Measurements from ENCODE around the gene TNMD. TPM values are rescaled to one million over a fixed set of nuclear protein-coding genes. Genes with fewer than 3 reads are reported as not detected.

TNMD gene
- total RNA-seq, 2 donors from 2014 or later = 0.99 TPM; not detected in 1

- Histone ChIP-seq H3K4me1 (no peaks in the 10 kb centered on the region), H3K36me3 (replicated peaks in 1 of 2; ENCODE audit: insufficient read depth in 1 of 2, low read depth in 2 of 2) (no peaks in the 10 kb centered on the region), H3K27me3 (no peaks in the 10 kb centered on the region), H3K9me3 (no peaks in the 10 kb centered on the region), H3K27ac (no peak overlapping the region), H3K4me3 (no peak overlapping the region)
- DNase-seq = no peak
- TF ChIP-seq, protein P1, sequence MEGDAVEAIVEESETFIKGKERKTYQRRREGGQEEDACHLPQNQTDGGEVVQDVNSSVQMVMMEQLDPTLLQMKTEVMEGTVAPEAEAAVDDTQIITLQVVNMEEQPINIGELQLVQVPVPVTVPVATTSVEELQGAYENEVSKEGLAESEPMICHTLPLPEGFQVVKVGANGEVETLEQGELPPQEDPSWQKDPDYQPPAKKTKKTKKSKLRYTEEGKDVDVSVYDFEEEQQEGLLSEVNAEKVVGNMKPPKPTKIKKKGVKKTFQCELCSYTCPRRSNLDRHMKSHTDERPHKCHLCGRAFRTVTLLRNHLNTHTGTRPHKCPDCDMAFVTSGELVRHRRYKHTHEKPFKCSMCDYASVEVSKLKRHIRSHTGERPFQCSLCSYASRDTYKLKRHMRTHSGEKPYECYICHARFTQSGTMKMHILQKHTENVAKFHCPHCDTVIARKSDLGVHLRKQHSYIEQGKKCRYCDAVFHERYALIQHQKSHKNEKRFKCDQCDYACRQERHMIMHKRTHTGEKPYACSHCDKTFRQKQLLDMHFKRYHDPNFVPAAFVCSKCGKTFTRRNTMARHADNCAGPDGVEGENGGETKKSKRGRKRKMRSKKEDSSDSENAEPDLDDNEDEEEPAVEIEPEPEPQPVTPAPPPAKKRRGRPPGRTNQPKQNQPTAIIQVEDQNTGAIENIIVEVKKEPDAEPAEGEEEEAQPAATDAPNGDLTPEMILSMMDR (IDR thresholded peaks at IDR 0.05) = no peak
- TF ChIP-seq POLR2A (IDR thresholded peaks at IDR 0.05) = no peak
- ATAC-seq = no peak
- 70 to 79% methylated on average over 5 of the region's 5 CpGs for WGBS, 2 donors
- intact Hi-C loops (cut with DNase I) = no loop called here
These were observed 41.3 kb downstream of the TNMD start for GRCh38 chrX:100625985-100626491.

- no peak overlapping the region for H3K4me3 ChIP-seq
- TF ChIP-seq POLR2A (IDR thresholded peaks at IDR 0.05) = no peak
- TF ChIP-seq, protein P1 (IDR thresholded peaks at IDR 0.05) = no peak
- ATAC-seq = no peak
These were observed 50.3 kb downstream of the TNMD start for GRCh38 chrX:100635040-100635439.

GRCh38 chrX:100635989-100636320 lies 51.2 kb downstream of the TNMD start:
- no peaks in the 10 kb centered on the region for H3K9me3 ChIP-seq
- no peaks in the 10 kb centered on the region for H3K36me3 ChIP-seq (replicated peaks in 1 of 2; ENCODE audit: insufficient read depth in 1 of 2, low read depth in 2 of 2)
- no peak for DNase-seq
- 1 to 10% methylated on average over 2 to 5 of the region's 8 CpGs for WGBS, 2 donors
- H3K4me1 ChIP-seq = peaks cover 7% of the 10 kb centered on the region
- peak; percentile 32 for ATAC-seq
- TF ChIP-seq, protein P1 (IDR thresholded peaks at IDR 0.05) = no peak
- TF ChIP-seq POLR2A (IDR thresholded peaks at IDR 0.05) = no peak
- no peaks in the 10 kb centered on the region for H3K27me3 ChIP-seq
- H3K27ac ChIP-seq = peak overlapping the region in 3 of 4 donors; percentile 63 to 69 (median 64)
- intact Hi-C loops (cut with DNase I) = no loop called here
- H3K4me3 ChIP-seq = peak overlapping the region; percentile 51 to 52

More at GRCh38 chrX:100635040-100635439, 50.3 kb downstream of the TNMD start:
- peaks cover 7% of the 10 kb centered on the region for H3K4me1 ChIP-seq
- 67% methylated on average over 5 of the region's 5 CpGs for WGBS, 2 donors
- no peaks in the 10 kb centered on the region for H3K27me3 ChIP-seq
- intact Hi-C loops (cut with DNase I) = no loop called here
- no peaks in the 10 kb centered on the region for H3K9me3 ChIP-seq
- H3K27ac ChIP-seq = no peak overlapping the region
- no peaks in the 10 kb centered on the region for H3K36me3 ChIP-seq (replicated peaks in 1 of 2; ENCODE audit: insufficient read depth in 1 of 2, low read depth in 2 of 2)
- DNase-seq = no peak

- ATAC-seq (peak; percentile 99), DNase-seq (peak; percentile 82 to 85 (median 83))
- peak; percentile 7 to 54 (median 42) for TF ChIP-seq POLR2A (IDR thresholded peaks at IDR 0.05)
- TF ChIP-seq, protein P1 (IDR thresholded peaks at IDR 0.05) = peak; percentile 27 to 58 (median 52)
- H3K27ac ChIP-seq = peak within 1 kb of the TSS in 3 of 4 donors; percentile 63 to 69 (median 64)
- H3K4me1 ChIP-seq = peaks cover 7% of the 10 kb centered on the region
- intact Hi-C loops (cut with DNase I) = no loop called here
- H3K27me3 ChIP-seq = no peaks in the 10 kb centered on the region
- H3K4me3 ChIP-seq = peak within 1 kb of the TSS; percentile 51 to 52
- 2% methylated on average over 10 to 50 of the region's 51 CpGs for WGBS, 2 donors
- no peaks in the 10 kb centered on the region for H3K9me3 ChIP-seq
- no peaks in the 10 kb centered on the region for H3K36me3 ChIP-seq (replicated peaks in 1 of 2; ENCODE audit: insufficient read depth in 1 of 2, low read depth in 2 of 2)
These were observed 51.7 kb downstream of the TNMD start, which contains the start of gene TSPAN6 for GRCh38 chrX:100636321-100636991. TSS of gene TSPAN6 (minus strand) at chrX:100636806. CDS start at chrX:100636694, 112 bp downstream.
